ENCODE data around the gene COL11A2. TPM values are rescaled to one million over a fixed set of nuclear protein-coding genes. Genes with fewer than 3 reads are reported as not detected.

Gene COL11A2
- total RNA-seq, 2 donors from 2014 or later: 2.5 to 3.2 TPM

DNA sequence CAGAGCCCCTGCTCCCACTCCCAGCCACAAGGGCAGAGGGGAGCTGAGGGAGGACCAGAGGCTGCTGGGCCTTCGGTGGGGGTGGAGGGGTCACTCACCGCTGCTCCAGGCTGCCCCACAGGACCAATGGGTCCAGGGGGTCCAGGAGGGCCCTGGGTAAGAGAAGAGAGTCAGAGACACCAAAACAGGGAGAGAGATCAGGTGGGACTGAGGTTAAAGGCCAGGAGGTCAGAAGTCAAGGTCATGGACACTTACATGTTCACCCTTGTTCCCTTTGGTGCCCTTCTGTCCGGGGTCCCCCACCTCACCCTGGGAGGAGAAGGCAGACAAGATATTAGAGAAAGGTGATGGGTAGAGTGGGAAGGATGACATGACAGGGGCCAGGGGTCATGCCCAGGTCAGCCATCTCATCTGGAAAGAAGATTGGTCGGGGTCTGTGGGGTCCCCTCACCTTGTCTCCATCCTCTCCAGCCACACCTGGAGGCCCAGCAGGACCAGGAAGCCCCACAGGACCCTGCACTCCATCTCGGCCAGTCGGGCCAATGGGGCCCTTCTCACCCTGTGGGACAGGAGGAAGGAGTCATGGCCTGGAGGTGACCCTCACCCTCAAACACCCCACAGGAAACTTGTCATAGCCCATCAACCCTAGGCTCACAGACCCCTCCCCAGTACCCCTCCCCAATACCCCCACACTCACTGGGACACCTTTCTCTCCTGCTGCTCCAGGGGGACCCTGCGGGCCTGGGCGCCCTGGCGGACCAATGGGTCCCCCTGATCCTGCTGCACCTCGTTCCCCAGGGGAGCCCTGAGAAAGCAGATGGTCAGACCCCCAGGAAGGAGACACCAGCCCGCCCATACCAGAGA, 21.0 kb downstream of the COL11A2 start:
- Mint-ChIP-seq H3K27me3 (ENCODE audit: low read depth) (no peaks in the 10 kb centered on the region), H3K36me3 (ENCODE audit: insufficient read depth in 2 of 2) (no peaks in the 10 kb centered on the region), H3K4me1 (ENCODE audit: low read depth) (no peaks in the 10 kb centered on the region), H3K4me3 (no peak overlapping the region), H3K9me3 (no peaks in the 10 kb centered on the region), H3K27ac (no peak overlapping the region)
- DNase-seq (no peak), ATAC-seq (replicated peaks in 1 of 2) (no peak)

DNA sequence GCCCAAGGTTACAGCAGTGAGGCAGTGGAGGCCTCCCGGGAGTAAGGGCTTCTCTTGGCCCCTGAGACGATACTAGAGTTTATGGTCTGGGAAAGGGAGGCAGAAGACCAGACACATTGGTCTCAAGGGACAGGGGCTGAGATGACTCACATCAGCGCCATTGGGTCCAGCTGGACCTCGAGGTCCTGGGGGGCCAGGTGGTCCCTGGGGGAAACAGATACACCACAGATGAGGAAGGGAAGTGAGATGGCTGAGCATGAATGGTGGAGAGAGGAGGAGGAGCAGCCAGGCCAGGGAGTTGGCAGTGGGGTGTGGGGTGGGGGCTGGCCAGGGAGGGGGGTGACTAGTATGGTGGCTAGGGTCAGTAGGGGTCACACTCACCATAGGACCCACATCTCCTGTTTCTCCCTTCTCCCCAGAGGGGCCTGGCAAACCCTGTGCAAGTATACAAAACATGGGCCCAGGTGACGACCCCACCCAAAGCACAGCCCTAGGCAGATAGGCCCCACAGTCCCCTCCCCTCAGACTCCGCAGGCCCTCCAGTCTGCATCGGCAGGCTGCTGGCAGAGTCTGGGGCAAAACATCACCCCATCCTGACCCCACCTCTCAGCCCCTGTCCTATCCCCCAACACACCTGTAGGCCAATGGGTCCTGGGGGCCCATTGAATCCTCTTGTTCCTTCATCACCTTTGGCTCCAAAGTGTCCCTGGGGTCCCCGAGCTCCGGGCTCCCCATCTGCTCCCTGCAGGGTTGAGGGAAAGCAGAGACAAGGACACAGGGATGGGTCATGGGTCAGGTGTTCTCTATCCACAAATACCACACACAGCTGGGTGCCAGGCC, 21.9 kb downstream of the COL11A2 start:
- Mint-ChIP-seq H3K4me3 (no peak overlapping the region), H3K27me3 (ENCODE audit: low read depth) (no peaks in the 10 kb centered on the region), H3K9me3 (no peaks in the 10 kb centered on the region), H3K36me3 (ENCODE audit: insufficient read depth in 2 of 2) (no peaks in the 10 kb centered on the region), H3K27ac (no peak overlapping the region), H3K4me1 (ENCODE audit: low read depth) (no peaks in the 10 kb centered on the region)
- no peak for DNase-seq
- ATAC-seq (replicated peaks in 1 of 2): no peak

GRCh38 chr6:33169291-33170175, 22.7 kb downstream of the COL11A2 start:
- Mint-ChIP-seq H3K27me3 (ENCODE audit: low read depth) (no peaks in the 10 kb centered on the region), H3K4me3 (no peak overlapping the region), H3K36me3 (ENCODE audit: insufficient read depth in 2 of 2) (no peaks in the 10 kb centered on the region), H3K9me3 (no peaks in the 10 kb centered on the region), H3K4me1 (ENCODE audit: low read depth) (no peaks in the 10 kb centered on the region), H3K27ac (no peak overlapping the region)
- no peak for ATAC-seq (replicated peaks in 1 of 2)
- no peak for DNase-seq

DNA sequence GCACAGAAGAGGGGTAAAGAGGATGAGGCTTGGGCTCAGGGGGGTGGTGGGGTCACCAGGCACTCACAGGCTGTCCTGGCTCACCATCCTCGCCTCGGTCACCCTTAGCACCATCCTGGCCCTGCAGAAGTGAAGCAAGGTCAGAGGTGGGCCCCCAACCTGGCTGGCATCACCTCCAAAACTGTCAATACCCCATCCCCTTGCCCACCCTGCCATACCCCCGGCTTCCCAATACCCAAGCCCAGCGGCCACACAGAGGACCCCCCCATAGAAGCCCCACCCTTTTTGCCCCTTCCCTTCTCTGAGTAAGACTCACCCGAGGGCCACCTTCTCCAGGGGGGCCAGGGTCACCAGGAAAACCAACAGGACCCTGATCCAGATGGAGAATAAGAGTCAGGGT, 23.6 kb downstream of the COL11A2 start:
- Mint-ChIP-seq H3K36me3 (ENCODE audit: insufficient read depth in 2 of 2) (no peaks in the 10 kb centered on the region), H3K4me1 (ENCODE audit: low read depth) (no peaks in the 10 kb centered on the region), H3K4me3 (no peak overlapping the region), H3K27me3 (ENCODE audit: low read depth) (no peaks in the 10 kb centered on the region), H3K27ac (no peak overlapping the region), H3K9me3 (no peaks in the 10 kb centered on the region)
- DNase-seq: no peak
- no peak for ATAC-seq (replicated peaks in 1 of 2)

DNA sequence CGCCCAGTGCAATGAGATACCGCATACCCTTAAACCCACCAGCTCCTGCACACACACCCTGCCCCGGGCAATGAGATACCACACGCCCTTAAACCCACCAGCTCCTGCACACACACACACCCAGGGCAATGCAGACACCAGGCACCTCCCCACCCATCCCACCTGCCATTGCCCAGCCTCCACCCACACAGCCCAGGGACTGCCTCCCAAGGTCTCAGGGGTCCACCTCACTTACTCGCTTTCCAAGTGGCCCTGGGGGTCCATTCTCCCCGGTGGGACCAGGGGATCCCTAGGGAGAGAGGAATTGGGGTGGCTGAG, 24.0 kb downstream of the COL11A2 start:
- Mint-ChIP-seq H3K27me3 (ENCODE audit: low read depth) (no peaks in the 10 kb centered on the region), H3K4me1 (ENCODE audit: low read depth) (no peaks in the 10 kb centered on the region), H3K36me3 (ENCODE audit: insufficient read depth in 2 of 2) (no peaks in the 10 kb centered on the region), H3K9me3 (no peaks in the 10 kb centered on the region), H3K27ac (no peak overlapping the region), H3K4me3 (no peak overlapping the region)
- DNase-seq (no peak), ATAC-seq (replicated peaks in 1 of 2) (no peak)

- H3K4me1 Mint-ChIP-seq (ENCODE audit: low read depth): no peaks in the 10 kb centered on the region
- no peak for DNase-seq
- no peaks in the 10 kb centered on the region for H3K9me3 Mint-ChIP-seq
- H3K27ac Mint-ChIP-seq: no peak overlapping the region
- ATAC-seq (replicated peaks in 1 of 2): no peak
- no peaks in the 10 kb centered on the region for H3K36me3 Mint-ChIP-seq (ENCODE audit: insufficient read depth in 2 of 2)
- no peaks in the 10 kb centered on the region for H3K27me3 Mint-ChIP-seq (ENCODE audit: low read depth)
- H3K4me3 Mint-ChIP-seq: no peak overlapping the region
These were observed 24.6 kb downstream of the COL11A2 start for GRCh38 chr6:33167374-33168283.

DNA sequence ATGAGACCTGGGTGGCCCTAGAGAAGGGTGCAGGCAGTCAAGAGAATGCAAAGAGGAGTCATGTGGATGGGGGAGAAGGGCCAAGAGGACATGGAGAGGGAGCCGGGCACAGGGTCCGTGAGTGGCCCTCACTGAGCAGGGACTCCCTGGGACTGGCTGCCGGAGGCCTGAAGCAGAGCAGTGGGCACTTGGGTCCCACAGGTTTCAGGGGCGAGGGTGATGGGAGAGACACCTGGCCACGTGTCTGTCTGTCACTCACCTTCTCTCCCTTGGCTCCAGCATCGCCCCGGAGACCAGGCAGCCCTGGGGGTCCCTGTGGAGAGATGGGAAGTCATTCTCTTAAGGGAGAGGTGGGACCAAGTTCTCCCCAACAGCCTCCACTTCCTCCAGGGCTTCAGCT, 25.5 kb downstream of the COL11A2 start:
- no peak overlapping the region for H3K4me3 Mint-ChIP-seq
- H3K36me3 Mint-ChIP-seq (ENCODE audit: insufficient read depth in 2 of 2): no peaks in the 10 kb centered on the region
- peaks cover 4% of the 10 kb centered on the region for H3K4me1 Mint-ChIP-seq (ENCODE audit: low read depth)
- no peak overlapping the region for H3K27ac Mint-ChIP-seq
- H3K27me3 Mint-ChIP-seq (ENCODE audit: low read depth): no peaks in the 10 kb centered on the region
- DNase-seq: no peak
- no peak for ATAC-seq (replicated peaks in 1 of 2)
- no peaks in the 10 kb centered on the region for H3K9me3 Mint-ChIP-seq

GRCh38 chr6:33166363-33166762, 25.9 kb downstream of the COL11A2 start:
- Mint-ChIP-seq H3K4me1 (ENCODE audit: low read depth) (peaks cover 9% of the 10 kb centered on the region), H3K4me3 (no peak overlapping the region), H3K27ac (no peak overlapping the region), H3K36me3 (ENCODE audit: insufficient read depth in 2 of 2) (no peaks in the 10 kb centered on the region), H3K9me3 (no peaks in the 10 kb centered on the region), H3K27me3 (ENCODE audit: low read depth) (no peaks in the 10 kb centered on the region)
- DNase-seq: no peak
- ATAC-seq (replicated peaks in 1 of 2): no peak

- Mint-ChIP-seq H3K36me3 (ENCODE audit: insufficient read depth in 2 of 2) (no peaks in the 10 kb centered on the region), H3K4me1 (ENCODE audit: low read depth) (peaks cover 14% of the 10 kb centered on the region), H3K27me3 (ENCODE audit: low read depth) (no peaks in the 10 kb centered on the region), H3K27ac (no peak overlapping the region), H3K4me3 (no peak overlapping the region), H3K9me3 (no peaks in the 10 kb centered on the region)
- ATAC-seq (replicated peaks in 1 of 2): no peak
- DNase-seq: no peak
These were observed 26.5 kb downstream of the COL11A2 start for GRCh38 chr6:33165581-33166258.

GRCh38 chr6:33164665-33165373, 27.4 kb downstream of the COL11A2 start:
- H3K27me3 Mint-ChIP-seq (ENCODE audit: low read depth): no peaks in the 10 kb centered on the region

GRCh38 chr6:33164176-33164575, 28.1 kb downstream of the COL11A2 start:
- Mint-ChIP-seq H3K27ac (no peak overlapping the region), H3K27me3 (ENCODE audit: low read depth) (no peaks in the 10 kb centered on the region), H3K4me3 (no peak overlapping the region), H3K36me3 (ENCODE audit: insufficient read depth in 2 of 2) (no peaks in the 10 kb centered on the region), H3K9me3 (no peaks in the 10 kb centered on the region), H3K4me1 (ENCODE audit: low read depth) (peaks cover 14% of the 10 kb centered on the region)
- ATAC-seq (replicated peaks in 1 of 2) (no peak), DNase-seq (no peak)

More at GRCh38 chr6:33164665-33165373, 27.4 kb downstream of the COL11A2 start:
- Mint-ChIP-seq H3K4me1 (ENCODE audit: low read depth) (peaks cover 14% of the 10 kb centered on the region), H3K36me3 (ENCODE audit: insufficient read depth in 2 of 2) (no peaks in the 10 kb centered on the region), H3K27ac (no peak overlapping the region), H3K4me3 (no peak overlapping the region), H3K9me3 (no peaks in the 10 kb centered on the region)
- DNase-seq (no peak), ATAC-seq (replicated peaks in 1 of 2) (no peak)

Measured in activated T-cell treated with anti-CD3 and anti-CD28 coated beads, Interleukin-2, amount 50 U/mL, for 72 hours (primary cell).